ENCODE data around the gene CHGA.

Gene CHGA

DNA sequence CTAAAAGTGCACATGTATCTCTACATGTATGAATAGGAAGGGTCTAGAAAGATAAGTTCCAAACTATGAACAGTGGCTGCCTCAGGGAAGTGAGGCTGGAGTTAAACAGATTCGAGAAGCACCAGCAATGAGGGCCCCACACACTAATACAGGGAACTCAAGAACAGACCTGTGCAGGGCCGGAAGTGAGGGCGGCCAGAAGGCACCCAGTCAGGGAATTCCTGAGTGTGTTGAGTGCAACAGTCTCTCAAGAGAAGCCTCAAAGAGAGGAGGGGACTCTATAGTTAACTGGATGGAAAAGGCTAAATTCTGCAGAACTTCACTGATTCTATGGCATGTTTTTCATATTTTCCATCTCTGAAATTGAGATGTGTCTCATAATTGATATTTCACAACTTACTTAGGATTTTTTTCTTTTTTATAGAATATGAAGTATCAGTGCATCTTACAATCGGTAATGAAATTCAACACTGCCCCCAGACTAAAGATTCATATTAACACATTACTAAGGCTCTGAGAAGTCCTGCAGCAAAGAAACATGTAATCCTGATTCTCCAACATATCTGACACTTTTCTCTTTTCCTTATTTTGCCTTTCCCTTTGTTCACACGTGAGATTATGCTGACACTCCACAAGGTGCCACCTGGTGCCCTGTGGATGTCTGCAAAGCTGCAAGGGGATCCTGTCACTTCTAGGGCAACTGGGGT is 61.3 kb downstream of the CHGA start:
- no peak for FAIRE-seq

Measured in colon (tissue), 2 donors.